HG03097 (cell line): ENCODE results near the gene ACVR1C.
A peak's percentile ranks its signal among the peaks of the same experiment; 100 is the strongest.

ENCODE experiments used
- ATAC-seq: cut with Tn5 transposase; IDR thresholded peaks from one replicate; pipeline ENCODE4 v1.9.1; 2021; ENCODE audit not compliant: unreplicated experiment, low FRiP score

The ACVR1C gene

GRCh38 chr2:157500334-157500733 is 128.3 kb downstream of the ACVR1C start:
- no peak for ATAC-seq

DNA sequence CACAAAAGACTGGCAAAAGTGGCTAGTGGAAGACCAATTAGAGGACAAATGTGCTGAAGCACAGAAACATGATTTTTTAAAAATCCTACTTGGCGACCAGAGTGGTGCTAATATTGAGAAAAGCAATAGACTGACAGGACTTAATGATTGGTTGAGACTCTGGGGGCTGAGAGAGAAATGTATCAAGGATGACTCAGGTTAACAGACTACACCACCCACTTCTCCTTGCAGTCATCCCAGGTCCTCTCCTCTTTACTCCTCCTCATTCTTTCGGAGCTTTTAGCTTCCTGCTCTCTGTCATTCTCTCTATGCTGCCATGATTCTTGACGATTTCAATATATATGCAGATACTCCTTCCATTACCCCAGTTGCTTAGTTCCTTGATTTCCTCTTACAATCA is 130.2 kb downstream of the ACVR1C start:
- ATAC-seq: no peak

DNA sequence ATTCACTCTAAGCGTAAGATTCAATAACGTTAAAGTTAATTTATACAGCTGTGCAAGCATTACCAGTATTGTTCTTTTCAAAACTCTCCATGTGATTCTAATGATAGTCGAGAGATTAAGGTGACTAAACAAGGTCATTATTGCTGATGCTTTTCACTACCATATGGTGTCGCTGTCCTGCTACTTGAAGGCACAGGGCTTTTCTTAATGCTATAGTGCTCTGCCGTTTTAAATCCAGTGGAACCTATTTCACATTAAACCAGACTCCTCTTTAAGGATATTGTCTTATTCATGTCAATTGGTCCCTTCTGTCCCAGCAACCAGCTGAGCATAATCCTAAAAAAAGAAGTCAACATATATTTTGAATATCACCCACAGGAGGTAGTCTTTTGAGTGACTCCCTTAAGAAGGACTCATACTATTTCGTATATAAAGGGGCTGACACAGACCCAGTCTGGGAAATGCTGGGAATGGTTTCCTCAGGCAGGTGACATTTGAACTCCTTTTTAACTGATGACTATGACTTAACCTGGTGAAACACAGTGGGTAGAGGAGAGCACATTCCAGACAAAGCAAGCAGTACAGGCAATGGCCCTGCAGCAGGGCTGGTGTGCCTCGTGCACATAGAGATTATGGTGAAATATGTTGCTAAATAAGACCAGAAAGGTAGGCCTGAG is 130.9 kb downstream of the ACVR1C start:
- ATAC-seq: no peak

DNA sequence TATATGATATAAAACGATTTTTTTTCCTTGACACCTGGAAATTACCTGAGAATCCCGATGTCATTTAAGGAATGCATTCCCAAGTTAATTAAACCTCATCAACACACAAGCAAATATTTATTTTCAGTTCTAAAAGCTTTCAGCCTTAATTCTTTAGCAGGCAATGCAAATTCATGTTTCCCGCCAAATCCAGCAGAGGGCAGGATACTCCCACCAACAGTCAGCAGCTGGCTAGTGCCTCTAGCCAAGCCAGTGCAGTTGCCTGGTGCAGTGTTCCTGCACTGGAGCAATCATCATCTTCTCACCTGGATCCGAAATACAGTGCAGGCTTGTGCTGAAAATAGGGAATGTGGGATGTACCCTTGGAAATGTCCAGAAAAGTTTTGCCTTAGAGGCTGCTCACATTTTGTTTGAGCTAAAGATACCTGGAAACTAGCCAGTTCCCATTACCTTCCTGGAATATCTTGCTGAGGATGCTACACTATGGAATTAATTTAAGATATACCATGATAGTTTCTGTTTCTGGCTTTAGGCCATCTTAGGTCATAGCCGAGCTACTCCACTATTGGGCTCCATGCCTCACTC is 136.4 kb downstream of the ACVR1C start:
- ATAC-seq: peak; percentile 88

DNA sequence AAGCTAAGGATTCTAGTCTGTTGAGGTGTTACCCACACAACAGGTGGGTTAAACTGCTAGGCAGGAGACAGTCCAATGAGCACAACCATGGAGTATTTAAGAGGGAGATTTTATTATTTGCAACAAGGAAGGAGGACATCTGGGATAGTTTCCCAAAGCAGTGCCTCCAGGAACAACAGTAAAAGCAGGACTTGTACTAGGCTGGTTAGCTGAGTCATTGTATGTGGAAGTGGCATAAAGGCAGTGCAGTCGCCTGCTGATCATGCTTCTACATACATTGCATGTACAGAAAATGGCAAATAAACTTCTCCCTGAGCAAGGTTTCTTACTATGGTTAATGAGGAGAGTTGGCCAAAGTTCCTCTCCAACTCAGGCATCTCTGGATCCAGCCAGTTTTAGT is 138.7 kb downstream of the ACVR1C start:
- no peak for ATAC-seq

- no peak for ATAC-seq
Measured at GRCh38 chr2:157488877-157489276, 139.8 kb downstream of the ACVR1C start.

- ATAC-seq: no peak
Measured at GRCh38 chr2:157487747-157488146, 140.9 kb downstream of the ACVR1C start.

DNA sequence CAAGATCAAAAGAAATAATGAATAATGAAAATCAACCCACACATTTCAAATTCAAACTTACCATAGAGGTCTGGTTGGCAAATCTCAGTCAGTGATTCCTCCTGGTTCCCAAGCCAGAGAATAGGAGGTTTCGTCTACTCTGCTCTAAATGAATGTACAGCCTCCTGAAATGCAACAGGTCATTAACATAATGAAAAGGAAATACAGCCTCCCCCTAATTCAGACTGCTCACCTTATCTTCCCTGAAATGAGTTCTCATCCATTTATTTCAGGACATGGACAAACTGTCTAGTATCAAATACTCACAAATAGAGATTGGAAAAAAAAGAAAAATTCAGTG is 141.4 kb downstream of the ACVR1C start:
- no peak for ATAC-seq

- ATAC-seq: no peak
Measured at GRCh38 chr2:157486596-157487270, 141.9 kb downstream of the ACVR1C start.

DNA sequence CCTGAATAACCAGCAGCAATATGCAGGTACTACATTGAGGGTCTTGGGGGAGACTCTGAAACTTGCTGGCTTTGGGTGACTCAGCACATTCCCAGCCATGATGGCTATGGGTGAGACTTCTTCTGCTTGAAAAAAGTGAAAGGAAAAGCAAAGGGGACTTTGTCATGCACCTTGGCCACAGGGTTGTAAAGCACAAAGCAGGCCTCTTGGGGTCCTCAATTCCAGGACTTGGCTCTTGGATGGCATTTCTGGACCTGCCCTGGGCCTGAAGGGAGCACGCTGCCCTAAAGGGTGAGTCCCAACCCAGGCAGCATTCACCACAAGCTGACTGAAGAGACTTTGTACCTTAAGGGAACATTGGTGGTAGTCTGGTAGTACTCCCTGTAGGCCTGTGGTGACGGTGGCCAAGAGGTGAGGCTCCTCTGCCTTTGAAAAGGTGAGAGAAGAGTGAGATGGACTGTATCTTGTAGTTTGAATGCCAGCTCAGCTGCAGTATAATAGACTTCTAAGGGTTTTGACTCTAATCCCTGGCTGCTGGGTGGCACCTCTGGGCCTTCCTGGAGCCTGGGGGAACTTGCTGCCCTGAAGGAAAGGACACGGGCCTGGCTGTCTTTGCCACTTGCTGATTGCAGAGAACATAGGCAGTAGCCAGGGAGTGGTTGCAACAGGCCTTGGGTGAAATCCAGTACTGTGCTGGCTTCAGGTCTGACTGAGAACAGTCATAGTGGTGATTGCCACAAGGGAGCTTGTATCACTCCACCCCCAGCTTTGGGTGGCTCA is 148.3 kb downstream of the ACVR1C start:
- ATAC-seq: no peak

- ATAC-seq: no peak
Measured at GRCh38 chr2:157479081-157480027, 149.3 kb downstream of the ACVR1C start.

DNA sequence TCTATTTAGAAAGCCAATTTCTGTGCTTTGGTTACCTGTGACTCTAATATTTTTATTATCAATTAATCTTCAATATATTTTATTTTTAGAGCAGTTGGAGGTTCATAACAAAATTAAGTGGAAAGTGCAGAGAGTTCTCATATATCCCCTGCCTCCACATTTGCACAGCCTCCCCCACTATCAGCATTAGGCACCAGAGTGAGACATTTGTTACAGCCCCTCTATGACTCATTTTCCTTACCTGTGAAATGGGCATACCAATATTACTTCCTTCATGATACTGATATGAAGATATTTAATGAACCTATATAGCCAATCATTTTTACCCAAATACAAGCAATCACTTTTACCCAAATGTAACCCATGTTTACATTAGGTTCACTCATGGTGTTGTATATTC is 150.7 kb downstream of the ACVR1C start:
- ATAC-seq: no peak

DNA sequence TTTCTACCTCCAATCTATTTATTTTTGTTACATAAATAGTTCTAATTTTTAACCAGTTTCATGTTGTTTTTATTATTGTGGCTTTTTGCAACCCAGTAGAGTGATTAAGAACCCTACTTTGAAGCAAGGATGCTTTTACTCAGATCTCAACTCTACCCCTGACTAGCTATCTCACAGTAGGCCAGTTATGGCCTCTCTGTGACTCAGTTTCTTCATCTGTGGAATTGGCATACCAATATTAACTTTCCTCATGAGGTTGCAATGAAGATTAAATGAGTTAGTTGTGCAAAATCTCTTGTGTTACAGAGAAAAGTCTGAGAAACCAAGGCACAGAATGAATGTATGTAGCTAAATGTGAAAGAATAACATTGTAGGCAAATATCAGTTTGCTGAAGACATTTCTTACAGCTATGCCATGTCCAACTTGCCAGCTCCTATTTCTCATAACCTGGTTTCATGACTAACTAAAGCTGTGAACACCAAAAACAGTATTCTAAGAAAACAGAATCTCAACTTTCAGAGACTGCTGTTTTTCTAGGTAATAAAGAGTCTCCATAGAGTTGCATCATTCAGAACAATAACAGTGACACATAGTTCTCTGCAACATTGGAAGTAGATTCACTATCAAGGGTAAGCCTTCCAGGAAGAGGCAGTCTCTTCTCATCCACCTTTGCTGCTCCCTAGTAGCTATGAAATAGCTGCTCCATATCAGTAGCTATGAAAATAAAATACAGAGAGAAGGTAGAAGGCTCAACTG is 151.5 kb downstream of the ACVR1C start:
- ATAC-seq: no peak
